Stimulated activated CD8-positive, alpha-beta memory T cell treated with anti-CD3 and anti-CD28 coated beads, Interleukin-2, amount 100 ng/mL, for 1 hour (primary cell): ENCODE measurements around the gene MEIKIN.
"Not testable (repeated sequence)": the region's sequence is repeated elsewhere in the genome, so short reads cannot be mapped to it uniquely, and the experiment has no call there.

ENCODE experiments used
- DNase-seq, 2 donors: peaks; one replicate each; pipeline ENCODE4 v3.0.0-alpha.2; 2020; ENCODE audit warnings: low read depth in 2 of 2

Gene MEIKIN

DNA sequence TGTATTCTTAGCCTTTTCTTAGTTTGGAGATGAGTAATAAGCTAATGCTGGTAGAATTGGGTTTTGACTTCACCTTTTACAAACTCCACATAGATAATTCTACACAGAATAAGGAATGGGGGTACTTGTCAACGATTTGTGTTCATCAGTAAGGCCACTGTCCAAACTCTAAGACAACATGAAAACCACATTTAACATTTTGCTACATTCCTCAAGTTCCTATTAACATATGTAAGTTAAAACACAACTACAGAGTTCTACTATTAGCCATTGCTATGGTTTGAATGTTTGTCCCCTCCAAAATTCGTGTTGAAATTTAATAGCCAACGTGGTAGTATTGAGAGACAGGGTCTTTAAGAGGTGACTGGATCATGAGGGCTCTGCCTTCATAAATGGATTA, 31.9 kb downstream of the MEIKIN start:
- DNase-seq = no peak

GRCh38 chr5:131906668-131907067, 38.8 kb downstream of the MEIKIN start:
- DNase-seq = no peak

GRCh38 chr5:131902266-131902665, 43.2 kb downstream of the MEIKIN start:
- DNase-seq = not testable (repeated sequence)

GRCh38 chr5:131899686-131900085, 45.8 kb downstream of the MEIKIN start:
- no peak for DNase-seq

- DNase-seq = no peak
Measured at GRCh38 chr5:131883984-131884383, 61.5 kb downstream of the MEIKIN start.

DNA sequence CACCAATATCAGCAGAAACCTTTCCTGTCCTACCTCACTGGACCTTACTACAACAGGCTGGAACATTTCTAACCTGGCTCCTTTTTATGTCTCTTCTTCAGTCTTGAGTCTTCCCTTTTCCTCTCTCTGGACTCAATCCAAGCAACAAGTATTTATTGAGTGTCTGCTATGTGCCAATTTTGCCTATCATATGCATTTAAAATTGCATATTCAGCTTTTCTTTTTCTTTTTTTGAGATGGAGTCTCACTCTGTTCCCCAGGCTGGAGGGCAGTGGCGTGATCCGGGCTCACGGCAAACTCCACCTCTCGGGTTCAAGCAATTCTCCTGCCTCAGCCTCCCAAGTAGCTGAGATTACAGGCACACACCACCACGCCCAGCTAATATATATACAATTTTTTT, 65.8 kb downstream of the MEIKIN start:
- DNase-seq = no peak

DNA sequence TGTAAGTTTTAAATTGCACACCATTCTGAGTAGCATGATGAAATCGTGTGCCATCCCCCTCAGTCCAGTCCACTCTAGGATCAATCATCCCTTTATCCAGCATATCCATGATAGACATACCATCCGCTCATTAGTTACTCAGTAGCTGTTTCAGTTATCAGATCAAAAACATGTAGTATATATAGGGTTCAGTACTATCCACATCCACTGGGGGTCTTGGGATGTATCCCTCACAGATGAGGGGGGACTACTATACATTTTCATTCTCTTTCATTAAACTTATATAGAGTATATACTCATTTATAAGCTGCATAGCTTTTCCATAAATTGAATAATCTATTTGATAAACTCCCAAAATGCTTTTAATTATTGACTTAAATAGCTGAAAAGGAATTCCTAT, 67.6 kb downstream of the MEIKIN start:
- no peak for DNase-seq

GRCh38 chr5:131871251-131871650, 74.2 kb downstream of the MEIKIN start:
- DNase-seq = not testable (repeated sequence)

DNA sequence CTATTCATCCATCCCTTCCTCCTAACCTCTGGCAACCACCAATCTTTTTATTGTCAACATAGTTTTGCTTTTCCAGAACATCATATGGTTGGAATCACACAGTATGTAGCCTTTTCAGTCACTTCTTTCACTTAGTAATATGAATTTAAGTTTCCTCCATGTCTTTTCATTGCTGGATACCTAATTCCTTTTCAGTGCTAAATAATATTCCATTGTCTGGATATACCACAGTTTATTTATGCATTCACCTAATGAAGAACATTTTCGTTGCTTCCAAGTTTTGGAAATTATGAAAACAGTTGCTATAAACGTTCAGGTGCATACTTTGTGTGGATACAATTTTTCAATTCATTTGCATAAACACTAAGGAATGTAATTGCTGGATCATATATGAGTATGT, 77.9 kb downstream of the MEIKIN start:
- DNase-seq = no peak

DNA sequence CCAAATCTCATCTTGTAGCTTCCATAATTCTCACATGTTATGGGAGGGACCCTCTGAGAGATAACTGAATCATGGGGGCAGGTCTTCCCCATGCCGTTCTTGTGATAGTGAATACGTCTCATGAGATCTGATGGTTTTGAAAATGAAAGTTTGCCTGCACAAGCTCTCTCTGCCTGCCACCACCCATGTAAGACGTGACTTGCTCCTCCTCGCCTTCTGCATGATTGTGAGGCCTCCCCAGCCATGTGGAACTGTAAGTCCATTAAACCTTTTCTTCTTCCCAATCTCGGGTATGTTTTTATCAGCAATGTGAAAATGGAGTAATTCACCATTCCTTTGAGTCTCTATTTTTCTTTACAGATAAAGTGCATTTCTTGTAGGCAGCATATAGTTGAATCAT, 81.8 kb downstream of the MEIKIN start:
- no peak for DNase-seq

GRCh38 chr5:131857388-131857787, 88.1 kb downstream of the MEIKIN start:
- DNase-seq = no peak

DNA sequence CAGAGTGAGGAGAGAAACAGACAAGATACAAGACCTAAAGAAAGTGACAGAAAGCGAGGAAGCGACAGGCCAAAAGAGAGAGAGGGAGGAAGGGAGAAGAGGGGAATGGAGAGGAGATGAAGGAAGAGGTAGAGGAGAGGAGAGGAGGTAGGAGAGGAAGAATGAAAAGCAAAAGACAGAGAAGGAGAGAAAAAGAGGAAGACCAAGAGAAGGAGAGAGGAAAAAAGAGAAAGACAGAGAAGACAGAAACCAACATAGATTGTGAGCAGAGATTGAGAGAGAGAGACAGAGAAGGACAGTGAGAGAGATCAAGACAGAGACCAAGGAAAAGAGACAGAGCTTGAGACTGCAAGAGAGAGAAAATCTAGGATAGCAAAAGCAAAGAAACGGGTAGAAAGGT, 90.0 kb downstream of the MEIKIN start:
- no peak for DNase-seq

DNA sequence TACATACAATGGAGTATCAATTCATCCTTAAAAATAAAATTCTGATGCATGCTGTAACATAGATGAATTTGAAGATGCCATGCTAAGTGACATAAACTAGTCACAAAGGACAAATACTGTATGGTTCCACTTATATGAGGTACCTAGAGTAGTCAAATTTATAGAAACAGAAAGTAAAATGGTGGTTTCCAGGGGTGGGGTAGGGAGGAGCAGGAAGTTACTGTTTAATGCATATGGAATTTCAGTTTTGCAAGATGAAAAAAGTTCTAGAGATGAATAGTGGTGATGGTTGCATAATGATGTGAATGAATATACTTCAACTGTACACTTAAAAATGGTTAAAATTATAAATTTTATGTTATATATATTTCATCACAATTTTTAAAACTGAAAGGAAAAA, 91.3 kb downstream of the MEIKIN start:
- no peak for DNase-seq

DNA sequence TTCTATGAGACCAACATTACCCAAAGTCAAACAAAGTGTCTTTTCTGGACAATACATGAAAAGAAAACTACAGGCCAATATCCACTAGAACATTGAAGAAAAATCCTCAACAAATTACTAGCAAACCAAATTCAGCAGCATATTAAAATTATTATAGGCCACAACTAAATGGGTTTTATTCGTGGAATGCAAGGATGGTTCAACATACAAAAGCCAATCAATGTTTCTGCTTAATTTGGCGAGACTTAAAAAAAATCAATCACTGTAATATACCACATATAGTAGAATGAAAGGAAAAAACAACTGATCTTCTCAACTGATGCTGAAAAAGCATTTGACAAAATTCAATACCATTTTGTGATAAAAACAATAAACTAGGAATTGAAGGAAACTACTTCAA, 96.8 kb downstream of the MEIKIN start:
- no peak for DNase-seq

- no peak for DNase-seq
Measured at GRCh38 chr5:131846536-131846935, 98.9 kb downstream of the MEIKIN start.

DNA sequence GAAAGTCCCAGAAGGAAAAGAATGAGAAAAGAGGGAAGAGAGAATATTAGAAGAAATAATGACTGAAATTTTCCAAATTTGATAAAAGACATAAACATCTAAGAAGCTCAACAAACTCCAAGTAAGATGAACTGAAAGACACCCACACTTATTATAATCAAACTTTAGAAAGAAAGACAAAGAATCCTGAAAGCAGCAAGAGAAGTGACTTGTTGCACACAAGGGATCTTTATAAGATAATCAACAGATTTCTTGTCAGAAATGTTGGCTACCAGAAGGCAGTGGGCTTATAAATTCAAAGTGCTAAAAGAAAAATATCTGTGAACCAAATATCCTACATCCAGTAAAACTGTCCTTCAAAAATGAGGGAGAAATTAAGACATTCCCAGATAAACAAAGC, 99.6 kb downstream of the MEIKIN start:
- no peak for DNase-seq

GRCh38 chr5:131842971-131843370, 102.5 kb downstream of the MEIKIN start:
- DNase-seq = not testable (repeated sequence)

DNA sequence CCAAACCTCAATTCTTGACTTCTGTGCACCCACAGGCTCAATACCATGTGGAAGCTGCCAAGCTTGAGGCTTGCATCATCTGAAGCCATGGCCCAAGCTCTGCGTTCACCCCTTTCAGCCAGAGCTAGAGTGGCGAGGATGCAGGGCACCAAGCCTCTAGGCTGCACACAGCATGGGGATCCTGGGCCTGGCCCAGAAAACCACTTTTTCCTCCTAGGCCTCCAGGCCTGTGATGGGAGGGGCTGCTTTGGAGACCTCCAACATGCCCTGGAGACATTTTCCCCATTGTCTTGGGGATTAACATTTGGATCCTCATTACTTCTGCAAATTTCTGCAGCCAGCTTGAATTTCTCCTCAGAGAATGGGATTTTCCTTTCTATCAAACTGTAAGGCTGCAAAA, 112.8 kb downstream of the MEIKIN start:
- DNase-seq = not testable (repeated sequence)

GRCh38 chr5:131825404-131826013, 120.0 kb downstream of the MEIKIN start:
- no peak for DNase-seq

DNA sequence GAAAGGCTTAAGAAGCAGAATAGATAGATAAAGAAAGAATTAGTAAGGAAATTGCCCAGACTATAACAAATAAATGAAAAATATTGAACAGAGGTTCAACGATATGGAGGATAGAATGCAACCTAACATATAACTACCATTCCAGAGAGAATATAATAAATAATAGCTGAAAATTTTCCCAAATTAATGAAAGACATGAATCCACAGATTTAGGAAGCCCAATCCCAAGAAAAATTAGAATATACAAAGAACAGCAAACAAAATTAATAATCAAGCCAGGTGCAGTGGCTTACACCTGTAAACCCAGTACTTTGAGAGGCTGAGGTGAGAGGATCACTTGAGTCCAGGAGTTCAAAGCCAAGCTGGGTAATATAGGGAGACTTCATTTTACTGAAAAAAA, 120.8 kb downstream of the MEIKIN start:
- DNase-seq = no peak

DNA sequence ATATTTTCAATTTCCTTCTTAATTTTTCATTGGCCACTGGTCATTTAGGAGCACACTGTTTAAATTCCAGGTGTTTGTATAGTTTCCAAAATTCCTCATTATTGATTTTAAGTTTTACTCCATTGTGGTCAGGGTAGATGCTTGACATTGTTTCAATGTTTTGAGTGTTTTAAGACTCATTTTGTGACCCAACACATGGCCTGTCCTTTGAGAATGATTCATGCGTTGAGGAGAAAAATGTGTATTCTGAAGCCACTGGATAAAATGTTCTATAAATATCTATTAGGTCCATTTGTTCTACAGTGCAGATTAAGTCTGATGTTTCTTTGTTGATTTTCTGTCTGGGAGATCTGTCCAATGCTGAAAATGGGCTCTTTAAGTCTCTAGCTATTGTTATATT, 124.2 kb downstream of the MEIKIN start:
- DNase-seq = no peak

GRCh38 chr5:131818001-131818724, 127.3 kb downstream of the MEIKIN start:
- DNase-seq = no peak

DNA sequence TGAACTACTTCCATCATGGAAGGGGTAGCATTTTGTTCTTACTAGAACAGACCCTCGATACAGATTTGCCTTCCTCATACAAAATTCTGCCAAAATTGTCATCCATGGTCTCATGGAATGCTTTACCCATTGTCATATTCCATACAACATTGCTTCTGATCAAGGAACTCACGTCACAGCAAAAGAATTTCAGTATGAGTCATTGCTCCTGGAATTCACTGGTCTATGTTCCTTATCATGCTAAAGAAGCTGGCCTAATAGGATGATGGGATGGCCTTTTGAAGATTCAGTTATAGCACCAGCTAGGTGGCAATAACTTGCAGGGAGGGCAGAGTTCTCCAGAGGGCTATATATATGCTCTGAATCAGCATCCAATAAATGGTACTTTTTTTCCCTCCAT, 130.5 kb downstream of the MEIKIN start:
- DNase-seq = no peak
